Measurements from ENCODE around the gene GDF15. TPM values are rescaled to one million over a fixed set of nuclear protein-coding genes. Genes with fewer than 3 reads are reported as not detected.

Gene GDF15
- total RNA-seq, 1 donor from 2014 or later = 0.33 TPM

DNA sequence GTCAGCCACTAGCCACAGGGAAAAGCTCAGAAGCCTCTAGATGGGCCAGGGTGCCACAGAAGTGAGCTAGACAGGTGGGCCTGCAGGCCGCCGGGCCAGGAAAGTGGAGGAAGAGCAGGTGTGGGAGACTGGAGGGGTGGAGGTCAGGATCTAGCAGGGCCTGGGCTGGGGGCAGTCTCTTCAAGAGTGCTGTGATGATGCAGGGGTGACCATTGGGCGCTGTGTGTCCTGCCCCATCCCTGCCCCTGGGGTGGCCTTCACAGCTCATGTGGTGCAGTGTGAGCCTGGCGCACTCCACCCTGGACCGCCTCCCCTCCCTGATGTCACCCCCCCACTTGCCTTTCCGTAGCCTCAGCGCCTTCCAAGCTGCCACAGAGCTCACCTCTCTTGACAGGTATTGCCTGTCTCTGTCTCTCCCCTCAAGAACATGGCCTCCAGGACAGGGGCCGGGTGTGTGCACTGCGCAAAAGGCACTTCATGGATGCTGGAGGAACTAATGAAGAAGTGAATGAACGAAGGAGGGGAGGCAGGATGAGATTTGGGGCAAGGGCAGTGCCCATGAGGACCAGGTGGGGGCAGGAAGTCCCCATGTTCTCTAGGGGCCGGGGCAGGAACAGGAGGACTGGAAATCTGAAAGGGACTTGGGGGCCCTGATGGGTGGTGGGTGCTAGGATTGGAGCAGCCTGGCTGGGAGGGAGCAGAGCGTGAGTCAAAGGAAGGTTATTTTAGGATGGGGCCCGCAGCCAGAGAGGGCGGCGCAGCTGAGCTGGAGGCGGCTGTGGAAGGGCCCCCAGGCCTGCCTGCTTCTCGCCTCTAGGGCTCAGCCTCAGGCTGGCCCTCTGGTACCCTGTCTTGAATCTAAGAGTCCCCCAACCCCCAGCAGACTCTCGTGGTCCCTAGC, 39.8 kb downstream of the GDF15 start:
- intact Hi-C loops (cut with micrococcal nuclease) = no loop called here
- H3K27me3 ChIP-seq (ENCODE audit: low read depth) = no peaks in the 10 kb centered on the region
- H3K36me3 ChIP-seq = no peaks in the 10 kb centered on the region
- peak; percentile 78 for DNase-seq
- TF ChIP-seq, protein P1, sequence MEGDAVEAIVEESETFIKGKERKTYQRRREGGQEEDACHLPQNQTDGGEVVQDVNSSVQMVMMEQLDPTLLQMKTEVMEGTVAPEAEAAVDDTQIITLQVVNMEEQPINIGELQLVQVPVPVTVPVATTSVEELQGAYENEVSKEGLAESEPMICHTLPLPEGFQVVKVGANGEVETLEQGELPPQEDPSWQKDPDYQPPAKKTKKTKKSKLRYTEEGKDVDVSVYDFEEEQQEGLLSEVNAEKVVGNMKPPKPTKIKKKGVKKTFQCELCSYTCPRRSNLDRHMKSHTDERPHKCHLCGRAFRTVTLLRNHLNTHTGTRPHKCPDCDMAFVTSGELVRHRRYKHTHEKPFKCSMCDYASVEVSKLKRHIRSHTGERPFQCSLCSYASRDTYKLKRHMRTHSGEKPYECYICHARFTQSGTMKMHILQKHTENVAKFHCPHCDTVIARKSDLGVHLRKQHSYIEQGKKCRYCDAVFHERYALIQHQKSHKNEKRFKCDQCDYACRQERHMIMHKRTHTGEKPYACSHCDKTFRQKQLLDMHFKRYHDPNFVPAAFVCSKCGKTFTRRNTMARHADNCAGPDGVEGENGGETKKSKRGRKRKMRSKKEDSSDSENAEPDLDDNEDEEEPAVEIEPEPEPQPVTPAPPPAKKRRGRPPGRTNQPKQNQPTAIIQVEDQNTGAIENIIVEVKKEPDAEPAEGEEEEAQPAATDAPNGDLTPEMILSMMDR (IDR thresholded peaks at IDR 0.05; ENCODE audit: borderline replicate concordance) = peak; percentile 37
- peak overlapping the region; percentile 8 for H3K4me3 ChIP-seq
- peaks cover 85% of the 10 kb centered on the region for H3K4me1 ChIP-seq
- peak overlapping the region; percentile 78 for H3K27ac ChIP-seq (replicated peaks)
- H3K9me3 ChIP-seq (replicated peaks) = no peaks in the 10 kb centered on the region

DNA sequence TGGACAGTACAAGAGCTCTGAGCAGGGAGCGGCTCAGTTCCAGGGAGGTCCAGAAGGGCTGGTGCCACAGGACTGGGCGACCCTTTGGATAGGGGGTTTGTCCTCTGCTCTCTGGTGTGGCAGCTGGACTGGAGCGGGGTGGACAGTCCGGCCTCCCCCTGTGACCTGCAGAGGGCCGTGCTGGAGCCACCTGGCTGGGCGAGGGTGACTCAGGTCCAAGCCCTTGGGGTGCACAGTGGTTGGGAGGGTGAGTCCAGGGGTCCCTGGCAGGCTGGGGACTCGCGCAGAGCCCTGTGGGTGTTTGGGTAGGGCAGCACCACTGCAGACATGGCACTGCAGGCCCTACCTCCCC, 40.4 kb downstream of the GDF15 start:
- Histone ChIP-seq H3K27ac (replicated peaks) (peak overlapping the region; percentile 78), H3K9me3 (replicated peaks) (no peaks in the 10 kb centered on the region), H3K27me3 (ENCODE audit: low read depth) (no peaks in the 10 kb centered on the region), H3K4me1 (peaks cover 78% of the 10 kb centered on the region), H3K36me3 (no peaks in the 10 kb centered on the region), H3K4me3 (peak overlapping the region; percentile 8)
- TF ChIP-seq, protein P1 (IDR thresholded peaks at IDR 0.05; ENCODE audit: borderline replicate concordance) = no peak
- DNase-seq = no peak
- intact Hi-C loops (cut with micrococcal nuclease) = no loop called here

DNA sequence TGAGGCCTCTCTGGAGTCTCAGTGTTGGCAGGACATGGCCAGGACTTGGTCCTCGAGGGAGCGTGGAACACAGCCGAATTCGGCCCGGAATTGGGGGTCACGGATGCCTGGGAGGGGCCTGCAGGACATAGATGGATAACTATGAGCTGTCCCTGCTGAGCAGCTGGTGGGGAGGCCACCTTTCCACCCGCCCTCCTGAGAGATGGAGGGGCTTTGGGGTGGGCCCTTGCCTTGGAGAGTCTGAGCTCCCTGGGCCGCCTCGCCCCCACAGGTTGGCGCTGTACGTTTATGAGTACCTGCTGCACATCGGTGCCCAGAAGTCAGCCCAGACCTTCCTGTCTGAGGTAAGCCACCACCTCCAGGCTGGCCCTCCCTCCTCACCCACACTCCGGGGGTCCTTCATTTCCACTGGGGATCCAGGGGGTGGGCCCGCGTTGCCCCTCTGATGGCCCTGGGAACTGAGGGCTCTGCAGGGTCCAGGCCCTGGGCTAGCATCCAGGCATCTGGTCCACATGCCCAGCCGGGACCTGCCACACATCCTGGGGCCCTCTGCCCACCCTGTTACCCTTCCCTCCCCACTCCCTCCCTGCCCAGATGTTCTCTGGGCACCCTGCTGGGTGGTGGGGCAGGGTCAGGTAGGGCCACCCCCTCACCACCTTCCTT, 41.3 kb downstream of the GDF15 start:
- TF ChIP-seq, protein P1 (IDR thresholded peaks at IDR 0.05; ENCODE audit: borderline replicate concordance) = no peak
- no peak overlapping the region for H3K4me3 ChIP-seq
- no peak for DNase-seq
- H3K36me3 ChIP-seq = no peaks in the 10 kb centered on the region
- H3K27me3 ChIP-seq (ENCODE audit: low read depth) = no peaks in the 10 kb centered on the region
- intact Hi-C loops (cut with micrococcal nuclease) = no loop called here
- H3K4me1 ChIP-seq = peaks cover 73% of the 10 kb centered on the region
- no peaks in the 10 kb centered on the region for H3K9me3 ChIP-seq (replicated peaks)
- peak overlapping the region; percentile 78 for H3K27ac ChIP-seq (replicated peaks)

DNA sequence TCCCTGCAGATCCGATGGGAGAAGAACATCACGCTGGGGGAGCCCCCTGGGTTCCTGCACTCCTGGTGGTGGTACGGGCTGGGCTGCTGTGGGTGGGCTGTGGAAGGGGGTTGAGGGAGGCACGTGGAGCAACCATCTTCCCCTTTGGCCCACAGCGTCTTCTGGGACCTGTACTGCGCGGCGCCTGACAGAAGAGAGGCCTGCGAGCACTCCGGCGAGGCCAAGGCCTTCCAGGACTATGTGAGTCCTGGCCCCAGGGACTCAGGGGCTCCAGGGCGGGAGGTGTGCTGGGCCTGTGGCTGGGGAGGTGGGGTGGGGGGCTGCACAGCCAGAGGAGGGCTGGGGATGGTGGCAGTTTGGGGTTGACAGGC, 41.8 kb downstream of the GDF15 start:
- no peak for DNase-seq
- no peak overlapping the region for H3K4me3 ChIP-seq
- no peaks in the 10 kb centered on the region for H3K36me3 ChIP-seq
- peaks cover 71% of the 10 kb centered on the region for H3K4me1 ChIP-seq
- TF ChIP-seq, protein P1 (IDR thresholded peaks at IDR 0.05; ENCODE audit: borderline replicate concordance) = no peak
- peak overlapping the region; percentile 78 for H3K27ac ChIP-seq (replicated peaks)
- H3K27me3 ChIP-seq (ENCODE audit: low read depth) = no peaks in the 10 kb centered on the region
- H3K9me3 ChIP-seq (replicated peaks) = no peaks in the 10 kb centered on the region
- intact Hi-C loops (cut with micrococcal nuclease) = no loop called here

DNA sequence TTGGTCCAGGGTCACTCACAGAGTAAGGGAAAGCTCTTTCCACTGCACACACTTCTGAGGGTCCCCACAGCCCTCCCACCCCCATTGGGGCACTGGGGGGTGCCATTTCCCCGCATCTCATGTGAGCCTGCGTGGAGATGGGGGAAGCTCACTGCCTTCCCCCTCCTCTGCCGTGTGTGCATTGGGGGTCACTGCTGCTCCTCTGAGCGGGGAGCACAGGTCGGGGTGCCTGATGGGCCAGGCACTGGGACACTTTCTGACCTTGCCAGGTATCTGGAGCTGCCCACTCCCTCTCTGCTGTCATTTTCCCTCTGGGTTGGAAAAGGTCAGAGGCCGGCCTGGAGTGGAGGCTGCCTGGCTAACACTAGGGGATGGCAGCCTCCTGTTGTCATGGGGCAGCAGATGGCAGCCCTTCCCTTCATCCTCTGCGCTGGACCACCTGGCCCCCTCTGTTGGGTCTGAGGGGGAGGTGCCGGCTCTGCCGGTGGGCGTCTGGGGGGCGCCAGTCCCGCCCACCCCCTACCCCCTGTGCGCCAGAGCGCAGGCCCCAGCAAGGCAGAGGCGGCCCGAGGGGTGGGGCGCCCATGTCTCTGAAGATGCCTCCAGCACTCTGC, 42.3 kb downstream of the GDF15 start:
- H3K36me3 ChIP-seq = no peaks in the 10 kb centered on the region
- no peaks in the 10 kb centered on the region for H3K9me3 ChIP-seq (replicated peaks)
- peak overlapping the region; percentile 65 for H3K4me3 ChIP-seq
- peaks cover 71% of the 10 kb centered on the region for H3K4me1 ChIP-seq
- DNase-seq = no peak
- TF ChIP-seq, protein P1 (IDR thresholded peaks at IDR 0.05; ENCODE audit: borderline replicate concordance) = no peak
- intact Hi-C loops (cut with micrococcal nuclease) = no loop called here
- peak overlapping the region; percentile 74 for H3K27ac ChIP-seq (replicated peaks)
- H3K27me3 ChIP-seq (ENCODE audit: low read depth) = no peaks in the 10 kb centered on the region

Data from left ventricle myocardium inferior (tissue), 1 donor.